Duodenal mucosa (tissue), 2 donors: ENCODE measurements around the gene CSNK1E.
A peak's percentile ranks its signal among the peaks of the same experiment; 100 is the strongest.
"Not testable (repeated sequence)": the region's sequence is repeated elsewhere in the genome, so short reads cannot be mapped to it uniquely, and the experiment has no call there.

Experiments
- H3K27ac ChIP-seq: one replicate; pipeline ENCODE4 v1.7.0; 2013; ENCODE audit warnings: low read depth, low read length
- H3K27me3 ChIP-seq, 2 donors: one replicate each; pipeline ENCODE4 v1.7.0; 2013; ENCODE audit warnings: low read length in 2 of 2, control low read depth in 1 of 2; ENCODE audit not compliant: insufficient read depth in 2 of 2, control insufficient read depth in 1 of 2
- H3K36me3 ChIP-seq, 2 donors: one replicate each; pipeline ENCODE4 v1.7.0; 2013; ENCODE audit warnings: low read length in 2 of 2, control low read depth in 1 of 2; ENCODE audit not compliant: insufficient read depth in 2 of 2, control insufficient read depth in 1 of 2
- H3K4me1 ChIP-seq, 2 donors: one replicate each; pipeline ENCODE4 v1.7.0; 2013; ENCODE audit warnings: low read length in 2 of 2, control low read depth in 1 of 2; ENCODE audit not compliant: insufficient read depth in 2 of 2, control insufficient read depth in 1 of 2
- H3K4me3 ChIP-seq, 2 donors: one replicate each; pipeline ENCODE4 v1.7.0; 2013; ENCODE audit warnings: low read length in 2 of 2, low read depth in 1 of 2
- H3K9ac ChIP-seq, 2 donors: one replicate each; pipeline ENCODE4 v1.7.0; 2013; ENCODE audit warnings: low read length in 2 of 2, low read depth in 1 of 2
- H3K9me3 ChIP-seq, 2 donors: one replicate each; pipeline ENCODE4 v1.7.0; 2013; ENCODE audit warnings: low read length in 2 of 2, control low read depth in 1 of 2; ENCODE audit not compliant: control insufficient read depth in 1 of 2

The CSNK1E gene

DNA sequence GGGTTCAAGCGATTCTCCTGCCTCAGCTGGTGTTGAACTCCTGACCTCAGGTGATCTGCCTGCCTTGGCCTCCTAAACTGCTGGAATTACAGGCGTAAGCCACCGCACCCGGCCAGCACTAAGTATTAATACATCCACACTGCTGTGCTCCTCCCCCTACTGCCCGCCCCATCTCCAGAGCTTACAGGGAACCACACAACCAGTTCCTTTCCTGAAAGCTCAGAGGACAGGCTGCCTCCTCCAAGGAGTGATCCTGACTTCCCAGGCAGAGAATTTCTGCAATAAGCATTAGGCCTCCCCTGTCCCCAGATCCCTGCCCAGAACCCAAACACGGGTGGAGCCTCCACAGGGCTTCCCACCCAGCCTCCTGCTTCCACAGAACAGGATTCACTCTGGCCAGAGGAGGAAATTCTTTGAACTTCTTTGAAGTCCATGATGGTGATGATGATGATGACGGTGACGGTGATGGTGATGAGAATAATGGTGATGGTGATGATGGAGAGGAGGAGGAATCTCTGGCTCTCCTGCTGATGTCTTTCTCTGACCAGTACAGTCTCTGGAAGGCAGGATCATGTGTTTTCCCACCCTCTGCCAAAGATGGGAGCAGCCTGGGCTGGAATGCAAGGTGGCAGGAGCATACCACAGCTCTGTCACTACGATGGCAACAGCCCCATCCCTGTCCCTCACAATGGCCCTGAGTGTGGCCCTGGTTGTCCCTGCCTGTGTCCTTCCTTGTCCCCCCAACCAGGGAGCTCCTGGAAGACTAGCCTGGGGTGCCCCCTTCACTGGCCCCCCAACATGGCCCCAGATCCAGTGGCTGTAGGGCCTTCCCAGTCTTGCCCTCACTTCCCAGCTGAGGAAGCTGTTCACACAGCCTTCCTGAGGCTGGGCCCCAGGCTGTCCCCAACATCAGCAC, 33.5 kb upstream of the CSNK1E start:
- H3K27me3 ChIP-seq: peaks cover 8 to 11% of the 10 kb centered on the region in 2 donors

DNA sequence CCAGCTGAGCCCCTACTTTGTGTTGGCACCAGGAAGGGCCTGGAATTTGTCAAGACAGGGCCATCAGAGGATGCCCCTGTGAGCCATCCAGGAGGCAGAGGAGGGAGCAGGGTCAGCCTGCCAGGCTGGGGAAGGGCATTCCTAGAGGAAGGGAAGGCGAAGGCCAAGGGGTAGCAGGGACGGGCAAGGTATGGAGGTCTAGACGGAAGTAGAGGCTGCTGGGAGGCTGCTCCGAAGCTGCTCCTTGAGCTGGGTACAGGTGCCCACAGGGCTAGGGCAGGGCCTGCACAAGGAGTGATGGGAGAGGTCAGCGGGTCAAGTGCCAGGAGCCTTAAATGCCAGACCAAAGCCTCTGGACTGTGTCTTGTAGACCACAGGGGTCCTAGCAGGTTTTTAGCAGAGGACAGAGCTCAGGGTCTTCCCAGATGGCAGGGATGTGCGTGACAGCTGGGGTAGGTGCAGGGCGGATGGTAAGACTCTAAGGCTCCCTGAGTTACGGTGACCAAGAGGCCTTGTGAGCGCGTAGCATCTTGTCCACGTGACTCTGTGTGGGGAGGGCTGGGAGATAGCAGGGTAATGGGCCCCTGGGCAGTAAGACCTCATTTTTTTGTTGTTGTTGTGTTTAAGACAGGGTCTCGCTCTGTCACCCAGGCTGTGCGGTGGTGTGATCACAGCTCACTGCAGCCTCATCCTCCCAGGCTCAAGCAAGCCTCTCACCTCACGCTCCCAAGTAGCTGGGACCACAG, 31.7 kb upstream of the CSNK1E start:
- H3K4me3 ChIP-seq: no peak overlapping the region
- no peaks in the 10 kb centered on the region for H3K9me3 ChIP-seq
- H3K4me1 ChIP-seq: no peaks in the 10 kb centered on the region
- H3K36me3 ChIP-seq: no peaks in the 10 kb centered on the region
- no peak overlapping the region for H3K27ac ChIP-seq
- H3K9ac ChIP-seq: no peak overlapping the region
- H3K27me3 ChIP-seq: peaks cover 8 to 11% of the 10 kb centered on the region in 2 donors

More for the DNA sequence above, 33.5 kb upstream of the CSNK1E start:
- H3K4me3 ChIP-seq: no peak overlapping the region
- H3K36me3 ChIP-seq: peaks cover 0 to 3% of the 10 kb centered on the region in 2 donors
- H3K9ac ChIP-seq: no peak overlapping the region
- no peak overlapping the region for H3K27ac ChIP-seq
- H3K4me1 ChIP-seq: no peaks in the 10 kb centered on the region
- H3K9me3 ChIP-seq: no peaks in the 10 kb centered on the region

DNA sequence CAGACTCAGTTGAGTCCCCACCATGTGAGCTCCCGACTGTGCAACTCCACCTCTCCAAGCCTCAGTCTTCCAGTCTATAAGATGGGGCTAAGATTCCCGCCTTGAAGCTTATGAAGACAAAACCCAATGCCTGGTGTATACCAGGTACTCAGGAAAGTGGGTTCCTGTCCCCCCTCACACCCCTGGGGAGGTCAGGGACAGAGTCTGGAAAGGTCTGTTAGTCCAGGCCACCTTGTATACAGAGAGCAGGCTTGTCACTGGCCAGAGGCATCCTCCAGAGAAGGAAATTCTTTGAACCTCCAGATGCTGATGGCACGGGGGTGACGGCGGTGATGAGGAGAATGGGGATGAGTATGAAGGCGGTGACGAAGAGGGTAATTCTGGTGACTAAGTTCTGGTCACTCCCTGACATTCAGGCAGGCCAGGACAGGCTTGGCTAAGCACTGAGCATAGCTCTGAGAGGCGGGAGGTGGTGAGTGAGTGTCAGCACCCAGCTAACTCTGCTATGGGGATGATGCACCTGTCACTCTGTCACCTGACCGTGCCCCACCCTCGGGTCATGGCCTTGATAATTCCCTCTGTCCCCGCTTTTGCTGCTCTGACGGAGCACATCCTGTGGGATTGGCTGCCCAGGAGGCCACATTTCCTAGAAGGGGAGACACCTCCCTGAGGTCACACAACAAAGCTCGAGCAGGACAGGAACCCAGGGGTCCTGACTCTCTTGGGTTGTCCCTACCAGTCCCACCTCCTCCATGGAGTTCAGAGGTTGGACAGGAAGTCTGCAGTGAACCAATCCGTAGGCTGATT, 30.9 kb upstream of the CSNK1E start:
- H3K27ac ChIP-seq: no peak overlapping the region
- no peak overlapping the region for H3K4me3 ChIP-seq
- no peaks in the 10 kb centered on the region for H3K4me1 ChIP-seq
- H3K36me3 ChIP-seq: no peaks in the 10 kb centered on the region
- H3K9ac ChIP-seq: no peak overlapping the region
- no peaks in the 10 kb centered on the region for H3K9me3 ChIP-seq
- H3K27me3 ChIP-seq: peaks cover 8 to 11% of the 10 kb centered on the region in 2 donors

DNA sequence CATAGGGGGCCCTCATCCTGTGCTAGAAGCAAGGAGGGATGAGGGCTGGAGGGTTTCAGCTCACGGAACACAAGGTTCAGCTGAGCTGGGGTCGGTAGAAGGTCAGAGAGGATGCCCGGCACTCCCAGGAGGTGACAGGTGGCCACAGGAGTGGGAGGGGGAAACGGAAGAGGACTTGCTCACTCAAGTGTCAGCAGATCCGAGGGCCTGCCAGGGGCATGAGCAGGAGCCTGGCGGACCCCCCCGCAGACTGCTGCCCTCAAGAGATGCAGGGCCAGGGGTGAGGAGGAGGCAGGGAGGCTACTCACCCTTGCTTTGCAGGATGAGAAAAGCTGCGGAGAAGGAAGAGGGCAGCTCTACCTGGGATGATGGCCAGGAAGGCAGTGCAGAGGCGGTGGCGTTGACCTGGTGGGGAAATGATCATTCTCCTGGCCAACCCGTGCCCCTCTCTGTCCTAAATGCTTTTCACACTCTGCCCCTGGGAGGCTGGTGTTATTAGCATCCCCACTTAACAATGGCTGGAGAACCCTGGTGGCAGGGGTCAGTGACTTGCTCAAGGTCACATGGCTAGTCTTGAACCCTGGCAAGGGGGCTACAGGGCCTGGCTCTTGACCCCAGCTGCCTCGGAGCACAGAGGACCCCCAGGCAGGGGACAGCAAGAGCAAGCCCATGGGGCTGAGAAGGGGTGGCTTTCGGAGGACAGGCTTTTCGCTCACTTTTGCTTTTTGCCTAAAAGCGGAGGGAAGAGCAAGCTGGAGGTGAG, 30.1 kb upstream of the CSNK1E start:
- Histone ChIP-seq H3K4me3 (no peak overlapping the region), H3K27ac (no peak overlapping the region), H3K9ac (no peak overlapping the region), H3K36me3 (no peaks in the 10 kb centered on the region), H3K9me3 (no peaks in the 10 kb centered on the region), H3K4me1 (no peaks in the 10 kb centered on the region), H3K27me3 (peaks cover 8 to 11% of the 10 kb centered on the region in 2 donors)

DNA sequence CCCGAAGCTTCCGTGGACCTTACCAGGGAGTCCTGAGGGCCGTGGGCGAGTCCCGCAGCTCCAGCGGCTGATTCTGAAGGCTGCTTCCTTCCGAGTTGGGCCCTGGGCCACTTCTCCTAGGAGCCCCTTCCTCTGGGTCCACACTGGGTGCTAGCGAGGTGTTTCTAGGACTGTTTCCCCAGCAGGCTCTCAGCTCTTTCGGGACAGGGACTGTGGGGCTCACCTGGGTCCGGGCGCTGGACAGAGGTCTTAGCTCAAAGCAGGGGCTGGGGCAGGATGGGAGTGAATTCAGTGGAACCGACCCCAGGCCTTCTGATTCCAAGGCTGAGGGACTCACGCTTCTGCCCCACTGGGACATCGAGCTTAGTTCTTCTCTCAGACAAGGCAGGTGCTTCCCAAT, 29.3 kb upstream of the CSNK1E start:
- H3K36me3 ChIP-seq: no peaks in the 10 kb centered on the region
- H3K9me3 ChIP-seq: no peaks in the 10 kb centered on the region
- no peaks in the 10 kb centered on the region for H3K4me1 ChIP-seq
- peaks cover 8 to 11% of the 10 kb centered on the region in 2 donors for H3K27me3 ChIP-seq
- H3K4me3 ChIP-seq: no peak overlapping the region
- no peak overlapping the region for H3K27ac ChIP-seq
- H3K9ac ChIP-seq: no peak overlapping the region

DNA sequence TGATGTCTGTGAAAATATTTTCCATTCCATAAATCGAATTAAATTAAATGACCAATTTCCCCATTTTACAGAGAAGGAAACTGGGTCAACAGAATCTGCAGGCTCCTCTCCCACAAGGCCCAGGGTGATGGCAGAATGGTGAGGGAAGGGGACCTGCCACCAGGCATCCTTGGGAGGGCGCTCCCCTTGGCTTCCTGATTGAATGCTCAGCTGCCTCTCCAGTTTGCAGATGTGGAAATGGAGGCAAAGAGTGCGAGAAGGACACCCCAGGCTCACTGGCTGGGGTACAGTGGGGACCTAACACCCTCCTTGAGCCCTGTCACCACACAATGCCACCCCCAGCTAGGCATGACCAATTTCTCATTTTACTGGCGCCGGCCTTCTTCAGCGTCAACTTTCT, 28.5 kb upstream of the CSNK1E start:
- Histone ChIP-seq H3K27me3 (peaks cover 8 to 11% of the 10 kb centered on the region in 2 donors), H3K4me3 (no peak overlapping the region), H3K9me3 (no peaks in the 10 kb centered on the region), H3K9ac (no peak overlapping the region), H3K27ac (no peak overlapping the region), H3K4me1 (no peaks in the 10 kb centered on the region), H3K36me3 (no peaks in the 10 kb centered on the region)

DNA sequence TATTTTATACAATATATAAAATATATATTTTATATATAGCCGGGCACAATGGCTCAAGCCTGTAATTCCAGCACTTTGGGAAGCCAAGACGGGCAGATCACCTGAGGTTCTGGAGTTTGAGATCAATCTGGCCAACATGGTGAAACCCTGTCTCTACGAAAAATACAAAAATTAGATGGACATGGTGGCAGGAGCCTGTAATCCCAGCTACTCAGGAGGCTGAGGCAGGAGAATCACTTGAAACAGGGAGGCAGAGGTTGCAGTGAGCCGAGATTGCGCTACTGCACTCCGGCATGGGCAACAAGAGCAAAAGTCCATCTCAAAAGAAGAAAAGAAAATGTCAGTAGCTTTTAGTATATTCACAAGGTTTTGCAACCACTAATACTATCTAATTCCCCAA, 22.7 kb upstream of the CSNK1E start:
- H3K4me1 ChIP-seq, H3K9me3 ChIP-seq, H3K36me3 ChIP-seq, H3K4me3 ChIP-seq, H3K27me3 ChIP-seq, H3K27ac ChIP-seq, H3K9ac ChIP-seq: not testable (repeated sequence)

DNA sequence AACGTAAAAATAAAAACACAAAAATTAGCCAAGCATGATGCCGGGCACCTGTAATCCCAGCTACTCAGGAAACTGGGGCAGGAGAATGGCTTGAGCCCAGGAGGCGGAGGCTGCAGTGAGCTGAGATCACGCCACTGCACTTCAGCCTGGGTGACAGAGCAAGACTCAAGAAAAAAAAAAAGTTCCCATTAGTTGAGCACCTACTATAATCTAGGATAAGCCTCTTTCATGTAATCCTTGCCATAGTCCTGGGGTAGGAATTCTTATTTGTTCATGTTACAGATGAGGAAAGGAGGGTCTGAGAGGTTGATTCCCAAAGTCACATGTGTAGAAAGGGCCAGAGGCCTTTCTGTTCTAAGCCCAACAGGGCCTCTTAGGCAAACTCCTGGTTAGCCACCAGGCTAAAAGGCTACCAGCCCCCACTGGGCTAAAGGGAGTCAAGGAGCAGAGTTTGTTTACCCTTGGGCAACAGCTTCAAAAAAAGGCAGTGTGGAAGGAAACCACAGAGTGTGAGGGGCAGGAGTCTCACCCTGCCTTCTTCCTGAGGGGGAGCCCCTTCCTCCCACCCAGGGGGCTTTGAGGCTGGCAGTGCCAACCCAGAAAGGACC, 21.6 kb upstream of the CSNK1E start:
- peaks cover 3 to 6% of the 10 kb centered on the region in 2 donors for H3K4me1 ChIP-seq
- H3K9me3 ChIP-seq: no peaks in the 10 kb centered on the region
- H3K4me3 ChIP-seq: no peak overlapping the region
- no peak overlapping the region for H3K9ac ChIP-seq
- H3K36me3 ChIP-seq: no peaks in the 10 kb centered on the region
- H3K27me3 ChIP-seq: no peaks in the 10 kb centered on the region
- no peak overlapping the region for H3K27ac ChIP-seq

DNA sequence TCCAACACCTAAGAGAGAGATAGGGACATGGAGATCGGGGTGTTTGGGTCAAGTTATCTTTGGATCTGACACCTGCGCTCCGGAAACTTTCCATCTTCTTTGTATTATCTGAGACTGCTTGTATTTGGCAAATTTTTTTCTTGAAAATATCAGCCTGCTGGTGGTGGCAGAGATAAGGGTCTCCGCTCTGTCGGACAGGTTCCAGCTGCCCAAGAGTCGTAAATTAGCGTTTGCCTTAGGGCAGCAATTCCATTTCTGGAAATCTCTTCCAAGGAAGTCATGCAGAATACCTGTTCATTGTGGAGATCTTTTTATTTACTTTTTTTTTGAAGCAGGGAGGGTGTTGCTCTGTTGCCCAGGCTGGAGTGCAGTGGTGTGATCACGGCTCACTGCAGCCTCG, 19.5 kb upstream of the CSNK1E start:
- no peaks in the 10 kb centered on the region for H3K27me3 ChIP-seq
- H3K9ac ChIP-seq: no peak overlapping the region
- no peaks in the 10 kb centered on the region for H3K36me3 ChIP-seq
- H3K4me1 ChIP-seq: peaks cover 3 to 6% of the 10 kb centered on the region in 2 donors
- no peak overlapping the region for H3K27ac ChIP-seq
- H3K9me3 ChIP-seq: no peaks in the 10 kb centered on the region
- H3K4me3 ChIP-seq: peak overlapping the region; percentile 53 to 64
